Endothelial cell of umbilical vein (primary cell): ENCODE measurements around the gene STUM. TPM values are rescaled to one million over a fixed set of nuclear protein-coding genes. Genes with fewer than 3 reads are reported as not detected.

Experiments used
- BruUV-seq: library from RNA; stranded (reverse); fragments of 400-500 nt; replicated peaks from 2 replicates; lab custom pipeline; 2021; lab: Mats Ljungman, UMichigan
- CTCF ChIA-PET: fragments of 300-600, 350-600 bp; sonication (Branson Sonifier 250); formaldehyde crosslinking; loops from one replicate; lab custom pipeline; 2021; ENCODE audit warnings: antibody characterized with exemption, inconsistent platforms; lab: Charles Lee
- POLR2A ChIA-PET: fragments of 300-600, 350-600 bp; sonication (Branson Sonifier 250); formaldehyde crosslinking; loops from one replicate; lab custom pipeline; 2021; ENCODE audit warnings: antibody characterized with exemption, inconsistent platforms; lab: Charles Lee
- DNase-seq: peaks from one replicate; pipeline ENCODE4 v3.0.0-alpha.2; 2011; ENCODE audit warnings: low read depth, low spot score
- FAIRE-seq: peaks from 2 replicates; lab custom pipeline; 2011; peaks lifted over from hg19 to GRCh38; lab: Jason Lieb, UNC
- H2AFZ ChIP-seq: 2 replicates; pipeline ENCODE4 v1.6.0; 2012; ENCODE audit warnings: low read depth, low read length, control low read depth, inconsistent platforms
- H3K27ac ChIP-seq: 2 replicates; pipeline ENCODE4 v1.5.1; 2011; ENCODE audit warnings: low read depth, mild to moderate bottlenecking, control low read depth, low read length, moderate library complexity; ENCODE audit not compliant: insufficient read depth
- H3K27me3 ChIP-seq, 2 experiments: 2 replicates each; pipeline versions ENCODE4 v1.6.0 to v1.6.1; 2011; ENCODE audit warnings: low read length in 2 of 2, mixed read lengths in 1 of 2; ENCODE audit not compliant: control insufficient read depth in 2 of 2, insufficient read depth in 2 of 2
- H3K36me3 ChIP-seq, 2 experiments: 2 replicates in 1 of 2; 3 replicates in 1 of 2; pipeline ENCODE4 v1.5.1; 2011; ENCODE audit warnings: low read length in 2 of 2, mild to moderate bottlenecking in 1 of 2, moderate library complexity in 1 of 2; ENCODE audit not compliant: control insufficient read depth in 2 of 2, insufficient read depth in 2 of 2; ENCODE audit errors: extremely low read depth in 1 of 2
- H3K4me1 ChIP-seq: 3 replicates; pipeline ENCODE4 v1.5.1; 2011; ENCODE audit warnings: mild to moderate bottlenecking, low read length; ENCODE audit not compliant: control insufficient read depth, insufficient read depth; ENCODE audit errors: extremely low read depth
- H3K4me2 ChIP-seq: 2 replicates; pipeline ENCODE4 v1.6.1; 2011; ENCODE audit warnings: low read length, control low read depth, mixed read lengths; ENCODE audit not compliant: insufficient read depth
- H3K4me3 ChIP-seq, 3 experiments: fragments of 200-600 bp in 1 of 3; sonication (generic), shearing (Covaris generic) in 1 of 3; replicated peaks in 1 of 3; 2 replicates each; pipeline ENCODE4 v1.5.1; 2011 to 2016; ENCODE audit warnings: control low read depth in 3 of 3, low read length in 3 of 3, mild to moderate bottlenecking in 2 of 3, inconsistent platforms in 1 of 3, low read depth in 1 of 3, moderate library complexity in 1 of 3; ENCODE audit not compliant: insufficient read depth in 1 of 3
- H3K79me2 ChIP-seq: 2 replicates; pipeline ENCODE4 v1.6.0; 2012; ENCODE audit warnings: low read length, inconsistent platforms; ENCODE audit not compliant: control insufficient read depth, insufficient read depth
- H3K9ac ChIP-seq: replicated peaks from 2 replicates; pipeline ENCODE3; 2011; ENCODE audit warnings: low read length, control low read depth; ENCODE audit not compliant: insufficient read depth; ENCODE audit errors: extremely low read depth
- H3K9me1 ChIP-seq: replicated peaks from 3 replicates; pipeline ENCODE4 v1.6.0; 2011; ENCODE audit warnings: mild to moderate bottlenecking, low read length; ENCODE audit not compliant: control insufficient read depth, insufficient read depth; ENCODE audit errors: extremely low read depth
- H3K9me3 ChIP-seq: replicated peaks from 2 replicates; pipeline ENCODE4 v1.5.1; 2012; ENCODE audit warnings: low read length, inconsistent platforms; ENCODE audit not compliant: control insufficient read depth, insufficient read depth
- H4K20me1 ChIP-seq: replicated peaks from 2 replicates; pipeline ENCODE3; 2011; ENCODE audit warnings: mild to moderate bottlenecking, low read length; ENCODE audit not compliant: control insufficient read depth, insufficient read depth; ENCODE audit errors: extremely low read depth
- JUN ChIP-seq: IDR thresholded peaks from 2 replicates; pipeline ENCODE4 v1.6.1; 2011; ENCODE audit warnings: borderline replicate concordance, low read depth; ENCODE audit not compliant: insufficient read length, insufficient read depth
- MYC ChIP-seq: IDR thresholded peaks from one replicate; pipeline ENCODE4 v1.6.1; 2011; ENCODE audit warnings: mild to moderate bottlenecking, low read depth, low read length
- POLR2AphosphoS5 ChIP-seq: IDR thresholded peaks from 2 replicates; pipeline ENCODE4 v1.6.1; 2012; ENCODE audit warnings: low read depth, mild to moderate bottlenecking, control low read depth, low read length, moderate library complexity; ENCODE audit not compliant: insufficient read depth
- dilution Hi-C: fragments of 300-500 bp; cut with MboI; formaldehyde crosslinking; loops from one replicate; pipeline ENCODE4 v1.15.0; 2019; ENCODE audit warnings: low sequenced_read_pairs; ENCODE audit not compliant: extremely low pct_ligation_motif_present
- intact Hi-C: fragments of 100-400 bp; cut with micrococcal nuclease; formaldehyde crosslinking; loops from one replicate; pipeline ENCODE4 v1.10.0; 2022
- polyA plus RNA-seq, 4 experiments: library from polyadenylated mRNA; depleted of rRNA in 3 of 4; stranded (reverse) in 3 of 4; unstranded in 1 of 4; fragments of >200 nt; gene quantifications; 2 replicates each; pipeline versions ENCODE4 v1.2.1 to v1.2.3, GENCODE V29; 2011 to 2012; ENCODE audit warnings: missing spikeins in 1 of 4
- total RNA-seq: library from RNA; stranded (reverse); gene quantifications from 2 replicates; pipeline ENCODE4 v1.2.3, GENCODE V29; 2021
- TF ChIP-seq, protein P1 (sequence below): IDR thresholded peaks from 2 replicates; pipeline ENCODE4 v1.6.1; 2011; ENCODE audit not compliant: insufficient read depth, insufficient read length
- TF ChIP-seq, protein P2 (sequence below), 2 donors: IDR thresholded peaks; 1 replicate in 1 of 2; 2 replicates in 1 of 2; pipeline ENCODE4 v1.5.1; 2011; ENCODE audit warnings: low read length in 2 of 2, mild to moderate bottlenecking in 2 of 2, moderate library complexity in 2 of 2, control low read depth in 1 of 2, inconsistent platforms in 1 of 2, low read depth in 1 of 2; ENCODE audit not compliant: insufficient read depth in 1 of 2; ENCODE audit errors: extremely low read depth in 1 of 2

The STUM gene
- total and polyA plus RNA-seq, 2 donors (not counting 3 experiments of a cell fraction or from before 2014, with no cell fraction given): not detected

DNA sequence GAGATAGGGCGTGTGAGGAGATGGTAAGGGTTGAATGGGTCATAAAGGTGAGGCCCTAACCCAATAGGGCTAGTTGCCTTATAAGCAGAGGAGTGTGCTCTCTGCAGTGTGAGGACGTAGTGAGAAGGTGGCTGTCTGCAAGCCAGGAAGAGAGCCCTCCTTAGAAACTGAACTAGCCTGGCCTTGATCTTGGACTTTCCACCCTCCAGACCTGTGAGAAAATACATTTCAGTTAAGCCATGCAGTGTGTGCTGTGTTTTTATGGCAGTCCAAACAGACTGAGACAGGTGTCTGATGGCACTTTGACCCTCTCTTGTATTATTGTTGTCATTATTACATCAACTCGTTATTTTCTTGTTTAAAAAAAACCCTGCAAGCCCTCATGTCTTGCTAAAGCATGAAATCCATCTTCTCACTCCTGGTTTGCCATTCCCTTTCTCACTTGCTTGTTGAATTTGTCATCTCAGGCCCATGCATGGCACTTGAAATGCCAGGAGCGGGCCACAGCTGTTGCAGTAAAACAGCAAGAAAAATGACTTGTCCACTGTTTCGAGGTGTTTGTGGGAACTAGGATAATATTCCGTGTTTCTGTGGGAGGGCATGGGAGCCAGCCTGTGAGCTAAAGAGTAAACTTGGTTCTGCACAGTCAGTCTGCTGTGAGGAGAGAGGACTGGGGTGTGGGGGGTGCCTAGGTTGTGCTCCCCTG is 78.6 kb downstream of the STUM start:
- no peak for FAIRE-seq
- CTCF ChIA-PET: interaction anchor here (1.0 to 2.2 kb wide), 30 partner anchors 8 to 915 kb away, joined by 3 to 26 read pairs (median 6); partner anchors contain the start of gene COQ8A
- Histone ChIP-seq H3K27ac (no peak overlapping the region), H4K20me1 (no peaks in the 10 kb centered on the region), H3K79me2 (no peaks in the 10 kb centered on the region), H3K36me3 (no peaks in the 10 kb centered on the region), H2AFZ (no peak overlapping the region), H3K4me1 (no peaks in the 10 kb centered on the region), H3K27me3 (no peaks in the 10 kb centered on the region), H3K9me3 (no peaks in the 10 kb centered on the region), H3K4me3 (no peak overlapping the region), H3K9ac (no peak overlapping the region), H3K9me1 (no peaks in the 10 kb centered on the region), H3K4me2 (no peak overlapping the region)
- dilution Hi-C loops: no loop called here
- TF ChIP-seq POLR2AphosphoS5: no peak
- BruUV-seq: no TSS peak
- POLR2A ChIA-PET: no interaction called here
- intact Hi-C loops: loop anchor here (2.0 kb wide), 3 partner anchors 202 to 820 kb away; partner anchors contain the start of gene PSEN2
- DNase-seq: no peak

DNA sequence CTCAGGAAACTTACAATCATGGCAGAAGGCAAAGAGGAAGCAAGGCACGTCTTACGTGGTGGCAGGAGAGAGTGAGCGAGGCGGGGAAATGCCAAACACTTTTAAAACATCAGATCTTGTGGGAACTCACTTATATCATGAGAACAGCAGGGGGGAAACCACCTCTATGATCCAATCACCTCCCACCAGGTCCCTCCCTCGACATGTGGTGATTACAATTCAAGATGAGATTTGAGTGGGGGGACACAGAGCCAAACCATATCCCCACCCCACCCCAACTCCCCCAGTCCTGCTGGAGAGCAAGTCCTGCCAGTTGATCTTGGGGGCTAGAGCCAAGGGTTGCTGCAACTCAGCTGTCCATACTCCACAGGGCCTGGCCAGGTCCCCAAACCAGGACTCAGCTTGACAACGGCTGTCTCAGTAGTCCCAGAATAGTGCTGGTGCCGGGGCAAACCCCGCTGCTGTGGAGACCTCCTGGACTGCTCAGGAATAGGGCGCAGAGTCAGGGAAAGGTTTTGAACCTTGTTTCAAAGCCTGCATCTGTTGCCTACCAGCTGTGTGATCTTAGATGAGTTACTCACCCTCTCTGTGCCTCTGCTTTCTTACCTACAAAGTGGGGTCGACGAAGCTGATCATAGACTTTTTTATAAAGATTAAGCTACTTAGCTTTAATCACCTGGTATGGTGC is 79.5 kb downstream of the STUM start:
- H3K9me3 ChIP-seq: no peaks in the 10 kb centered on the region
- H3K4me1 ChIP-seq: no peaks in the 10 kb centered on the region
- dilution Hi-C loops (no loop called here), intact Hi-C loops (loop anchor here (2.0 kb wide), 3 partner anchors 201 to 819 kb away; partner anchors contain the start of gene PSEN2)
- H3K27me3 ChIP-seq: no peaks in the 10 kb centered on the region
- FAIRE-seq (no peak), DNase-seq (no peak)
- H3K27ac ChIP-seq: no peak overlapping the region
- no peak overlapping the region for H2AFZ ChIP-seq
- no peak overlapping the region for H3K4me3 ChIP-seq
- TF ChIP-seq JUN (no peak), POLR2AphosphoS5 (no peak), MYC (no peak)
- TF ChIP-seq, protein P1, sequence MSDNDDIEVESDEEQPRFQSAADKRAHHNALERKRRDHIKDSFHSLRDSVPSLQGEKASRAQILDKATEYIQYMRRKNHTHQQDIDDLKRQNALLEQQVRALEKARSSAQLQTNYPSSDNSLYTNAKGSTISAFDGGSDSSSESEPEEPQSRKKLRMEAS: no peak
- TF ChIP-seq, protein P2, sequence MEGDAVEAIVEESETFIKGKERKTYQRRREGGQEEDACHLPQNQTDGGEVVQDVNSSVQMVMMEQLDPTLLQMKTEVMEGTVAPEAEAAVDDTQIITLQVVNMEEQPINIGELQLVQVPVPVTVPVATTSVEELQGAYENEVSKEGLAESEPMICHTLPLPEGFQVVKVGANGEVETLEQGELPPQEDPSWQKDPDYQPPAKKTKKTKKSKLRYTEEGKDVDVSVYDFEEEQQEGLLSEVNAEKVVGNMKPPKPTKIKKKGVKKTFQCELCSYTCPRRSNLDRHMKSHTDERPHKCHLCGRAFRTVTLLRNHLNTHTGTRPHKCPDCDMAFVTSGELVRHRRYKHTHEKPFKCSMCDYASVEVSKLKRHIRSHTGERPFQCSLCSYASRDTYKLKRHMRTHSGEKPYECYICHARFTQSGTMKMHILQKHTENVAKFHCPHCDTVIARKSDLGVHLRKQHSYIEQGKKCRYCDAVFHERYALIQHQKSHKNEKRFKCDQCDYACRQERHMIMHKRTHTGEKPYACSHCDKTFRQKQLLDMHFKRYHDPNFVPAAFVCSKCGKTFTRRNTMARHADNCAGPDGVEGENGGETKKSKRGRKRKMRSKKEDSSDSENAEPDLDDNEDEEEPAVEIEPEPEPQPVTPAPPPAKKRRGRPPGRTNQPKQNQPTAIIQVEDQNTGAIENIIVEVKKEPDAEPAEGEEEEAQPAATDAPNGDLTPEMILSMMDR (IDR thresholded peaks at IDR 0.05; ENCODE audit: extremely low read depth in 1 of 2, insufficient read depth in 1 of 2, low read depth in 1 of 2, low read length in 2 of 2): no peak
- H3K36me3 ChIP-seq: no peaks in the 10 kb centered on the region
- ChIA-PET CTCF (interaction anchor here (1.2 kb wide), 1 partner anchor 10 kb away, joined by 3 read pairs; no protein-coding TSS in a partner anchor), POLR2A (no interaction called here)
- no TSS peak for BruUV-seq
- no peaks in the 10 kb centered on the region for H3K9me1 ChIP-seq
- H3K9ac ChIP-seq: no peak overlapping the region
- no peaks in the 10 kb centered on the region for H4K20me1 ChIP-seq
- no peak overlapping the region for H3K4me2 ChIP-seq
- no peaks in the 10 kb centered on the region for H3K79me2 ChIP-seq
